Femur (tissue), 1 donor: ENCODE data around the gene MMP11.

ENCODE experiments used
- DNase-seq: peaks from one replicate; pipeline ENCODE4 v3.0.0-alpha.2; 2017

MMP11 gene

GRCh38 chr22:23833017-23833751 lies 60.5 kb downstream of the MMP11 start:
- DNase-seq: peak; percentile 18
